Small intestine (tissue), 7 donors: ENCODE results near the gene RCAN1. TPM values are rescaled to one million over a fixed set of nuclear protein-coding genes. Genes with fewer than 3 reads are reported as not detected.

Experiments
- DNase-seq, 2 donors: peaks; one replicate each; pipeline versions ENCODE4 v3.0.0 to v3.0.0-alpha.2; 2013
- FAIRE-seq: peaks from 2 replicates; lab custom pipeline; 2012; peaks lifted over from hg19 to GRCh38; lab: Jason Lieb, UNC
- H3K27ac ChIP-seq, 3 donors: one replicate each; pipeline ENCODE4 v1.5.1; 2013; ENCODE audit warnings: low read length in 2 of 3, mild to moderate bottlenecking in 2 of 3, control low read depth in 1 of 3, inconsistent platforms in 1 of 3, low read depth in 1 of 3, moderate library complexity in 1 of 3
- H3K27me3 ChIP-seq, 3 donors: one replicate each; pipeline ENCODE4 v1.6.1; 2013; ENCODE audit warnings: low read length in 3 of 3, inconsistent platforms in 1 of 3; ENCODE audit not compliant: control insufficient read depth in 3 of 3, insufficient read depth in 3 of 3
- H3K36me3 ChIP-seq, 3 donors: one replicate each; pipeline ENCODE4 v1.6.1; 2013; ENCODE audit warnings: low read length in 3 of 3, inconsistent platforms in 1 of 3, low read depth in 1 of 3, mild to moderate bottlenecking in 1 of 3, moderate library complexity in 1 of 3; ENCODE audit not compliant: control insufficient read depth in 3 of 3, insufficient read depth in 2 of 3
- H3K4me1 ChIP-seq, 3 donors: one replicate each; pipeline ENCODE4 v1.6.1; 2013; ENCODE audit warnings: low read length in 2 of 3, inconsistent platforms in 1 of 3, low read depth in 1 of 3, mild to moderate bottlenecking in 1 of 3, moderate library complexity in 1 of 3; ENCODE audit not compliant: control insufficient read depth in 3 of 3, insufficient read depth in 2 of 3
- H3K4me3 ChIP-seq, 3 donors: one replicate each; pipeline ENCODE4 v1.5.1; 2013; ENCODE audit warnings: low read length in 3 of 3, control low read depth in 1 of 3, inconsistent platforms in 1 of 3, low read depth in 1 of 3, mild to moderate bottlenecking in 1 of 3, moderate library complexity in 1 of 3
- H3K9me3 ChIP-seq, 2 donors: one replicate each; pipeline ENCODE4 v1.6.1; 2013; ENCODE audit warnings: low read depth in 1 of 2, low read length in 1 of 2; ENCODE audit not compliant: control insufficient read depth in 2 of 2, insufficient read depth in 1 of 2
- WGBS, 3 donors: extraction: QIAGEN DNeasy Blood & Tissue Kit; methylation state at CpG; one replicate each; pipeline ENCODE4 v1.1.7; 2013; 5-methylcytosine and 5-hydroxymethylcytosine counted together
- polyA plus RNA-seq, 4 donors: library from polyadenylated mRNA; stranded (reverse) in 3 of 4; unstranded in 1 of 4; fragments of 200-250 nt in 3 of 4; fragments of 120-200 nt in 1 of 4; gene quantifications; one replicate each; pipeline versions ENCODE4 v1.2.1 to v1.2.3, GENCODE V29; 2013
- donor health status: healthy with polysubstance abuse.
- donor health status: control.
- donor health status: control.
- donor health status: Bipolar disorder and iron deficiency.
- donor health status: healthy.

The RCAN1 gene
- polyA plus RNA-seq, 4 donors, result 23.6 to 46.8 (median 35.3) TPM

- H3K4me1 ChIP-seq, result no peaks in the 10 kb centered on the region
- peaks cover 0 to 4% of the 10 kb centered on the region in 2 donors for H3K9me3 ChIP-seq
- H3K27me3 ChIP-seq, result no peaks in the 10 kb centered on the region
- WGBS, 3 donors, result 88 to 92% (median 89%) methylated on average over 6 of the region's 6 CpGs
- peak overlapping the region in 1 of 3 donors; percentile 11 for H3K27ac ChIP-seq
- FAIRE-seq (no peak), DNase-seq (no peak)
- H3K36me3 ChIP-seq, result peaks cover 0 to 5% (median 0%) of the 10 kb centered on the region in 3 donors
- H3K4me3 ChIP-seq, result no peak overlapping the region
Observed at GRCh38 chr21:34531399-34531798, 83.5 kb downstream of the RCAN1 start.

GRCh38 chr21:34530261-34530660, 84.7 kb downstream of the RCAN1 start:
- Histone ChIP-seq H3K9me3 (peaks cover 0 to 4% of the 10 kb centered on the region in 2 donors), H3K27ac (no peak overlapping the region), H3K4me1 (peaks cover 0 to 10% (median 0%) of the 10 kb centered on the region in 3 donors), H3K27me3 (no peaks in the 10 kb centered on the region), H3K36me3 (peaks cover 0 to 3% (median 0%) of the 10 kb centered on the region in 3 donors), H3K4me3 (no peak overlapping the region)
- no peak for DNase-seq
- FAIRE-seq, result no peak

- no peak for DNase-seq
- 73 to 75% (median 74%) methylated on average over 3 of the region's 3 CpGs for WGBS, 3 donors
- Histone ChIP-seq H3K36me3 (peaks cover 0 to 4% (median 0%) of the 10 kb centered on the region in 3 donors), H3K4me1 (peaks cover 0 to 28% (median 3%) of the 10 kb centered on the region in 3 donors), H3K27ac (no peak overlapping the region), H3K27me3 (no peaks in the 10 kb centered on the region), H3K9me3 (peaks cover 0 to 4% of the 10 kb centered on the region in 2 donors), H3K4me3 (no peak overlapping the region)
- no peak for FAIRE-seq
Observed at GRCh38 chr21:34528131-34528561, 86.8 kb downstream of the RCAN1 start.

- H3K4me1 ChIP-seq, result peaks cover 4 to 42% (median 7%) of the 10 kb centered on the region in 3 donors
- FAIRE-seq, result peak; percentile 62
- H3K9me3 ChIP-seq, result peaks cover 0 to 4% of the 10 kb centered on the region in 2 donors
- no peaks in the 10 kb centered on the region for H3K27me3 ChIP-seq
- H3K4me3 ChIP-seq, result peak overlapping the region in 2 of 3 donors; percentile 31 to 50
- peaks cover 0 to 16% (median 0%) of the 10 kb centered on the region in 3 donors for H3K36me3 ChIP-seq
- DNase-seq, result peak; percentile 96
- H3K27ac ChIP-seq, result peak overlapping the region; percentile 81 to 98 (median 93)
- 5 to 13% (median 8%) methylated on average over 10 of the region's 10 CpGs for WGBS, 3 donors
Observed at GRCh38 chr21:34526618-34527290, 88.2 kb downstream of the RCAN1 start.

- peaks cover 8 to 47% (median 9%) of the 10 kb centered on the region in 3 donors for H3K4me1 ChIP-seq
Observed at GRCh38 chr21:34526241-34526617, 88.7 kb downstream of the RCAN1 start.

GRCh38 chr21:34524646-34525601, 90.0 kb downstream of the RCAN1 start:
- H3K27ac ChIP-seq, result peak overlapping the region; percentile 69 to 93 (median 76)
- peak overlapping the region in 2 of 3 donors; percentile 22 to 38 for H3K4me3 ChIP-seq
- no peak for FAIRE-seq
- H3K36me3 ChIP-seq, result peaks cover 0 to 32% (median 7%) of the 10 kb centered on the region in 3 donors
- peaks cover 10 to 55% (median 11%) of the 10 kb centered on the region in 3 donors for H3K4me1 ChIP-seq
- peak in 1 of 2 donors; percentile 37 for DNase-seq
- H3K9me3 ChIP-seq, result peaks cover 0 to 4% of the 10 kb centered on the region in 2 donors
- 63 to 84% (median 75%) methylated on average over 31 of the region's 31 CpGs for WGBS, 3 donors
- no peaks in the 10 kb centered on the region for H3K27me3 ChIP-seq

More at GRCh38 chr21:34526241-34526617, 88.7 kb downstream of the RCAN1 start:
- WGBS, 3 donors, result 31 to 38% (median 33%) methylated on average over 5 of the region's 5 CpGs
- H3K27ac ChIP-seq, result peak overlapping the region; percentile 81 to 98 (median 93)
- peaks cover 0 to 4% of the 10 kb centered on the region in 2 donors for H3K9me3 ChIP-seq
- H3K36me3 ChIP-seq, result peaks cover 0 to 21% (median 2%) of the 10 kb centered on the region in 3 donors
- peak overlapping the region; percentile 8 to 50 (median 31) for H3K4me3 ChIP-seq
- no peak for FAIRE-seq
- no peak for DNase-seq
- no peaks in the 10 kb centered on the region for H3K27me3 ChIP-seq

- peak; percentile 69 to 82 for DNase-seq
- Histone ChIP-seq H3K4me1 (peaks cover 10 to 55% (median 11%) of the 10 kb centered on the region in 3 donors), H3K36me3 (peaks cover 0 to 47% (median 7%) of the 10 kb centered on the region in 3 donors), H3K4me3 (no peak overlapping the region), H3K27ac (peak overlapping the region; percentile 77 to 93 (median 81)), H3K27me3 (no peaks in the 10 kb centered on the region), H3K9me3 (peaks cover 0 to 4% of the 10 kb centered on the region in 2 donors)
- WGBS, 3 donors, result 26 to 73% (median 42%) methylated on average over 7 of the region's 7 CpGs
- no peak for FAIRE-seq
Observed at GRCh38 chr21:34523019-34523555, 91.8 kb downstream of the RCAN1 start.

GRCh38 chr21:34522284-34522683, 92.6 kb downstream of the RCAN1 start:
- FAIRE-seq (no peak), DNase-seq (peak; percentile 73 to 83)
- H3K27me3 ChIP-seq, result no peaks in the 10 kb centered on the region
- 33 to 42% (median 34%) methylated on average over 6 of the region's 6 CpGs for whole genome bisulfite sequencing, 3 donors
- no peak overlapping the region for H3K4me3 ChIP-seq
- H3K9me3 ChIP-seq, result no peaks in the 10 kb centered on the region
- H3K4me1 ChIP-seq, result peaks cover 10 to 55% (median 11%) of the 10 kb centered on the region in 3 donors
- H3K36me3 ChIP-seq, result peaks cover 0 to 53% (median 12%) of the 10 kb centered on the region in 3 donors
- H3K27ac ChIP-seq, result peak overlapping the region; percentile 77 to 93 (median 81)
